HepG2 (cell line): ENCODE measurements around the gene NECTIN2. TPM values are rescaled to one million over a fixed set of nuclear protein-coding genes. Genes with fewer than 3 reads are reported as not detected.
A peak's percentile ranks its signal among the peaks of the same experiment; 100 is the strongest.

Experiments
- AGO2 ChIP-seq: fragments of 200-400 bp; formaldehyde crosslinking; optimal IDR thresholded peaks from 2 replicates; pipeline ENCODE3; 2017; ENCODE audit warnings: mild to moderate bottlenecking, low read depth, low read length, moderate library complexity
- ARID4A ChIP-seq: sonication (generic); formaldehyde crosslinking; IDR thresholded peaks from 2 replicates; pipeline ENCODE4 v1.5.0; 2020; ENCODE audit warnings: mild to moderate bottlenecking, missing genetic modification reagents, borderline replicate concordance
- ATF4 ChIP-seq, 2 experiments: fragments of 450-650 bp in 1 of 2; sonication (generic) in 1 of 2; formaldehyde crosslinking; IDR thresholded peaks; 2 replicates each; pipeline versions ENCODE4 v1.5.0 to v1.8.0; 2020 to 2022; ENCODE audit warnings: mild to moderate bottlenecking in 1 of 2, missing genetic modification reagents in 1 of 2
- ATF7-NPFF ChIP-seq: sonication (generic); formaldehyde crosslinking; IDR thresholded peaks from 2 replicates; pipeline ENCODE4 v1.8.1; 2023; ENCODE audit warnings: mild to moderate bottlenecking, low read depth, missing genetic modification reagents, moderate library complexity
- BHLHE40 ChIP-seq: IDR thresholded peaks from 2 replicates; pipeline ENCODE4 v1.6.1; 2011; ENCODE audit warnings: low read length, improper control_type of control experiment
- ETV6 ChIP-seq: sonication (generic); formaldehyde crosslinking; conservative IDR thresholded peaks from 2 replicates; pipeline ENCODE4 v1.4.0; 2020; ENCODE audit warnings: missing genetic modification reagents
- MTA3 ChIP-seq: sonication (generic); formaldehyde crosslinking; IDR thresholded peaks from 2 replicates; pipeline ENCODE4 v1.4.0; 2020; ENCODE audit warnings: missing genetic modification reagents
- NFATC3 ChIP-seq: sonication (generic); formaldehyde crosslinking; IDR thresholded peaks from 2 replicates; pipeline ENCODE4 v1.5.1; 2020; ENCODE audit warnings: mild to moderate bottlenecking, missing genetic modification reagents
- PHF21A ChIP-seq: sonication (generic); formaldehyde crosslinking; IDR thresholded peaks from 2 replicates; pipeline ENCODE4 v1.5.0; 2020; ENCODE audit warnings: mild to moderate bottlenecking, missing genetic modification reagents
- SMAD3 ChIP-seq: sonication (generic); formaldehyde crosslinking; IDR thresholded peaks from 2 replicates; pipeline ENCODE4 v1.4.0; 2020; ENCODE audit warnings: missing genetic modification reagents
- SOX13 ChIP-seq, 3 experiments: fragments of 450-650 bp in 1 of 3; sonication (generic) in 1 of 3; formaldehyde crosslinking in 1 of 3; IDR thresholded peaks in 2 of 3; conservative IDR thresholded peaks in 1 of 3; 2 replicates each; pipeline versions ENCODE4 v1.5.0 to v1.6.1; 2016 to 2020; ENCODE audit warnings: antibody characterized with exemption in 1 of 3, mild to moderate bottlenecking in 1 of 3, missing compliant biosample characterization in 1 of 3, missing genetic modification reagents in 1 of 3, moderate library complexity in 1 of 3
- SP1 ChIP-seq, 2 experiments: fragments of 450-650 bp in 1 of 2; sonication (generic) in 1 of 2; formaldehyde crosslinking in 1 of 2; IDR thresholded peaks; 2 replicates each; pipeline versions ENCODE4 v1.4.0 to v1.6.1; 2016 to 2020; ENCODE audit warnings: missing genetic modification reagents in 1 of 2
- TERF1 ChIP-seq: sonication (generic); formaldehyde crosslinking; IDR thresholded peaks from 2 replicates; pipeline ENCODE4 v1.8.0; 2022; ENCODE audit warnings: mild to moderate bottlenecking, missing genetic modification reagents, moderate library complexity
- ZFP91 ChIP-seq: sonication (generic); formaldehyde crosslinking; IDR thresholded peaks from 2 replicates; pipeline ENCODE4 v1.9.0; 2022; ENCODE audit warnings: missing genetic modification reagents, mild to moderate bottlenecking, borderline replicate concordance
- ZNF138 ChIP-seq: sonication (generic); formaldehyde crosslinking; IDR thresholded peaks from 2 replicates; pipeline ENCODE4 v1.5.0; 2020; ENCODE audit warnings: mild to moderate bottlenecking, low read depth, missing genetic modification reagents
- ZNF562 ChIP-seq: sonication (generic); formaldehyde crosslinking; IDR thresholded peaks from 2 replicates; pipeline ENCODE4 v1.8.0; 2022; ENCODE audit warnings: missing genetic modification reagents, borderline replicate concordance
- ZNF580 ChIP-seq: IDR thresholded peaks from 2 replicates; pipeline ENCODE4 v1.6.1; 2016; ENCODE audit warnings: low read depth, borderline replicate concordance
- ZNF644 ChIP-seq: IDR thresholded peaks from 2 replicates; pipeline ENCODE4 v1.6.1; 2016; ENCODE audit warnings: low read depth
- ZSCAN21 ChIP-seq: sonication (generic); formaldehyde crosslinking; IDR thresholded peaks from 2 replicates; pipeline ENCODE4 v1.8.0; 2022; ENCODE audit warnings: mild to moderate bottlenecking, missing genetic modification reagents, moderate library complexity, borderline replicate concordance
- ZSCAN22 ChIP-seq: sonication (generic); formaldehyde crosslinking; IDR thresholded peaks from 2 replicates; pipeline ENCODE4 v1.4.0; 2020; ENCODE audit warnings: mild to moderate bottlenecking, missing genetic modification reagents
- ZSCAN31 ChIP-seq: sonication (generic); formaldehyde crosslinking; IDR thresholded peaks from 2 replicates; pipeline ENCODE4 v1.5.0; 2020; ENCODE audit warnings: low read depth, mild to moderate bottlenecking, missing genetic modification reagents
- polyA plus RNA-seq, 8 experiments: library from polyadenylated mRNA; depleted of rRNA in 3 of 8; stranded (reverse) in 7 of 8; unstranded in 1 of 8; fragments of >200 nt; fragmentation: Illumina TruSeq in 4 of 8; extraction: Trizol in 4 of 8; gene quantifications; 2 replicates each; pipeline versions ENCODE4 v1.2.1 to v1.2.3, GENCODE V29; 2011 to 2016; ENCODE audit warnings: low read depth in 4 of 8, missing spikeins in 1 of 8, mixed read lengths in 1 of 8; ENCODE audit not compliant: insufficient read depth in 1 of 8
- total RNA-seq, 5 experiments: library from RNA; depleted of rRNA; stranded (reverse); fragments of >200 nt; fragmentation: Illumina TruSeq; extraction: Trizol; gene quantifications; 2 replicates each; pipeline ENCODE4 v1.2.3, GENCODE V29; 2016; ENCODE audit warnings: low read depth in 1 of 5

The NECTIN2 gene
- total and polyA plus RNA-seq, 2 of the 13 experiments (the other 11 are each of a cell fraction or from before 2014, with no cell fraction given), result 75.4 to 114 TPM

GRCh38 chr19:44800461-44800860 is 45.6 kb upstream of the NECTIN2 start (continued):
- TF ChIP-seq AGO2 (no peak), BHLHE40 (peak; percentile 37; the same call in 1 of the 2 replicates), ATF7-NPFF (CRISPR knock-in tag) (0 out of 2 replicates have a peak, but pooled peaks have one; percentile 28), ATF4 (CRISPR knock-in tag; IDR thresholded peaks at IDR 0.05) (no peak), ZSCAN21 (CRISPR knock-in tag) (no peak), ZFP91 (CRISPR knock-in tag) (peak; percentile 43; the same call in 1 of the 2 replicates), ZSCAN31 (no peak), ZNF580 (CRISPR knock-in tag) (peak; percentile 78; the same call in 1 of the 2 replicates), SMAD3 (peak; percentile 35; the same call in 1 of the 2 replicates), ZNF562 (no peak), ARID4A (peak; percentile 65; the same call in 1 of the 2 replicates), PHF21A (CRISPR knock-in tag) (peak; percentile 42; the same call in 1 of the 2 replicates), SP1 (IDR thresholded peaks at IDR 0.05) (no peak), SP1 (CRISPR knock-in tag; IDR thresholded peaks at IDR 0.05) (peak; percentile 55; the same call in 1 of the 2 replicates), NFATC3 (CRISPR knock-in tag) (no peak), ZNF644 (CRISPR knock-in tag) (peak; percentile 14; the same call in 1 of the 2 replicates), ZSCAN22 (CRISPR knock-in tag) (peak; percentile 99), TERF1 (CRISPR knock-in tag) (no peak), ETV6 (CRISPR knock-in tag) (0 out of 2 replicates have a peak, but pooled peaks have one; percentile 22), SOX13 (IDR thresholded peaks at IDR 0.05) (no peak), SOX13 (CRISPR knock-in tag; conservative IDR thresholded peaks at IDR 0.05 in 1 of 2, IDR thresholded peaks at IDR 0.05 in 1 of 2) (0 out of 4 replicates have a peak, but pooled peaks of 1 of the 2 experiments have one; percentile 26), MTA3 (CRISPR knock-in tag) (no peak), ZNF138 (no peak)
